GM12891 (cell line): ENCODE measurements around the gene HSF2BP.

ENCODE experiments used
- POLR2A ChIP-seq: IDR thresholded peaks from 2 replicates; pipeline ENCODE4 v1.6.1; 2011; ENCODE audit warnings: low read depth, low read length, control low read depth
- SPI1 ChIP-seq: IDR thresholded peaks from 2 replicates; pipeline ENCODE4 v1.6.1; 2011; ENCODE audit warnings: low read depth, low read length, control low read depth

GRCh38 chr21:43588957-43589356, 70.3 kb downstream of the HSF2BP start:
- TF ChIP-seq POLR2A (no peak), SPI1 (no peak)
